GM21529 (cell line): ENCODE results near the gene COX6A1.
A peak's percentile ranks its signal among the peaks of the same experiment; 100 is the strongest.
"Not testable (repeated sequence)": the region's sequence is repeated elsewhere in the genome, so short reads cannot be mapped to it uniquely, and the experiment has no call there.

ENCODE experiments used
- ATAC-seq: cut with Tn5 transposase; IDR thresholded peaks from one replicate; pipeline ENCODE4 v1.9.1; 2021; ENCODE audit not compliant: unreplicated experiment

The COX6A1 gene

DNA sequence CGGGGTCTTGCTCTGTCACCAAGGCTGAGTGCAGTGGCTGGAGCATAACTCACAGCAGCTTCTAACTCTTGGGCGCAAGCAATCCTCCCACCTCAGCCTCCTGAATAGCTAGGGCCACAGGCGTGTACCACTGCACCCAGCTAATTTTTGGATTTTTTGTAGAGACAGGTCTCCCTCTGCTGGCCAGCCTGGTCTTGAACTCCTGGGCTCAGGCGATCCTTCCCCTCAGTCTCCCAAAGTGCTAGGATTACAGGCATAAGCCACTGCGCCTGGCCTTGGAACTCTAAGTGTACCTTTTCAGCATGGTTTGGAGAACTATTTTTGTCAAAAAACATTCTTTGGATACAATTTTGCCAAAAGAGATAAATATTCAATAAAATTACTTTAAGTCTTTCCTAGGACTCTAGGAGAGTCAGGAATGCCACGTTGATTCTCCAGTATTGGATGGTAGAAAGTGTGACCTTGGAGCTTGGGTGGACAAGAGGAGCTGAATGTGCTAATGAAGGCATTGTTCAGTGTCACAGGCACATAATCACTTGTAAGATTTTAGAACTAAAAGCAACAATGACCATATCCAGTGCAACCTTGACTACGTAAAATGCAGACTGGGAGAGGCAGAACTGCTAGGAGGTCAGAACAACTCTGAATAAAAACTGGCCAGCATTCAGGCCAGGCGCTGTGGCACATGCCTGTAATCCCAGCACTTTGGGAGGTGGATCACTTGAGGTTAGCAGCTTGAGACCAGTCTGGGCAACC is 28.8 kb downstream of the COX6A1 start:
- ATAC-seq: no peak

DNA sequence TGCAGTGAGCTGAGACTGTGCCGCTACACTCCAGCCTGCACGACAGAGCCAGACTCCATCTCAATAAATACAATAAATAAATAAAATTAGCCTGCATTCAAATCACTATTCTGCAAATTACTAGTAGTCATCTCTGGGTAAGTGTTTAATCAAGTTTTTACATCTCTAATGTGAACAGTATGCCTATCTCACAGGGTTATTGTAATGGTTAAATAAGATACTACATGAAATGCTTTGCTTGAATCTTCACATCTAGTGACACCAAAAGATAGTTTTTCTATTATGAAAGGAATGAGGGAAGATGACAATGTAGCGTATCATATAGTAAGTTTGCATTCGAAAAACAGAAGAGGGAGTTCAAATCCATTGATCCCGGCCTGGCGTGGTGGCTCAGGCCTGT is 29.5 kb downstream of the COX6A1 start:
- no peak for ATAC-seq

DNA sequence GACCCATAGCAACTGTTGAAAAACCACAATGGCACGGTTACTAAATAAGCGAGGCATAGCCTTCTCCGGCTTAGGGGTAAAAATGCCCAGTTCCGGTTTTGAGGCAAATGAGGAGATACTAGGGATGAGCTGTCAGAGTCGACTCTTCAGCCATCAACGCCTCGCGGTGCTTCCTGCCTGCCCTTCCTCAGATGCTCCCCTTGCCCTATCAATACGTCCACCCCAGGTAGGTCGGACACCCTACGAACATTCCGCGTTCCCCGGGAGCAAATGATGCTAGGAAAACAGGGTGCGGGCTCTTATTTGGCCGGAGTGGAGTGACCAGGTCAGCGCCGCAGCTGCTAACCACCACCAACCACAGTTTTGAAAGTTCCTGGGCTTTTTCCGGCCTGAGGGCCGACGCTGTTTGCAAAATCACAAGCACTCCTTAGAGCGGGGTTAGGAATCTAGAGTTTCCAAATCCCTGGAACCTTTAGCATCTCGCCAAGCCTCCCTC is 30.5 kb downstream of the COX6A1 start:
- ATAC-seq: peak; percentile 17

DNA sequence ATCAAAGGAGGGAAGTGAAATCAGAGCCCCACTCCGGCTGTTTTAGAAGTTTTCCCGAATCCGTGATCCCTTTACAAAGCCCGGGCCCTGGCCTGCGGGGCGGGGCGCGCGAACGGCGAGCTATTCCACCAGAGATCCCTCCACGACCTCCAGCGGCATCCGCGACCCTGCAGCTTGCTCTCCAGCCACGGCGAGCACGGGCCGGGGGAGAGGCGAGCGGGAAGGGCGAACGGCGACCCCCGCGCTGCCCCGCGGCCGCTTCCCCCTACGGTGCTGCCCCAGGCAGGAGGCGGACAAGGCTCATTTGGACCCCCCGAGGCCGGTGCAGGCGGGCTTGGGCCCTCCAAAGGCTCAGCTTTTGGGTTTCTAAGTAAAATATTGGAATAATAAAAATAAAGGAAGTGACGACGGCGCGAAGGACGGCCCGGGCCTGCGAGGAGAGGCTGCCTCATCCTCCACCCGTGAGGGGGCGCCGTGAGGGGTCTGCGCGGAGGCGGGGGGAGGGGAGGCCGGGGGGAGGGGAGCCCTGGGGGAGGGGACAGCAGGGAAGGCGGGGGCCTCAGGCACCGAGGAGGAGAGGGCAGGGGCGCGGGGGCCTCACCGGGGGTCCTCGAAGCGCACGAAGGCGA is 31.0 kb downstream of the COX6A1 start:
- peak; percentile 21 for ATAC-seq

DNA sequence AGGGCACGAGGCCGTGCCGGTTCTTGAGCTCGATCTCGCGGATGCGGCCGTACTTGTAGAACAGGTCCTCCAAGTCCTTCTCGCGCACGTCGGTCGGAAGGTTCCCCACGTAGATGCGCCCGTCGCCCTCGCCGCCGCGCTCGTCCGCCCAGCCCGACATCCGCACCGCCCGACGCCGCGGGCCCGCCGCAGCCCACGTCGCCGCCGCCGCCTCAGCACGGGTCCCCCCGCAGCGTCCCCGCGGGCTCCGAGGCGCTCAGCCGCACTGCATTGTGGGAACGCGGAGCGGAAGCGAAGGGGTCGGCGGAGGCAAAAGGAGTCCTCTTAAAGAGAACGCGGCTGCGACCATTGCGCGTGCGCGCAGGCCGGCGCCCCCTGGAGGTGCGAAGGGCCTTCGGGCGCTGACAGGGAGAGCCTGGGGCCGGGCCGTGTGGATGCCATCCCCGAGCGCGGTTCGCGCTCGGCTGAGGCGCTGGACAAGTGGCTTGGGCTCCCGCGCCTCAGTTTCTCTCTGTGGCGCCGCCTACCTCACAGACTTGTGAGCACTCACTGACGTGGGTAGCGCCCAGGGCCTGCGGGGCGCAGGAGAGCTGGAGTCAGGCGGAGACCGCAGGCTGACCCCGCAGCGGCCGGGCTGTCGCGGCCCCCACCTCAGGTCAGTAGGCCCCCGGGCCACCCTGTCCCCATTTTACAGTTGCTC is 31.7 kb downstream of the COX6A1 start, which contains the start of gene SRSF9:
SRSF9 (minus strand) TSS at position 299 of the 700 bp plus-strand sequence; CDS start at position 160, 139 bp downstream.
- ATAC-seq: peak; percentile 83

DNA sequence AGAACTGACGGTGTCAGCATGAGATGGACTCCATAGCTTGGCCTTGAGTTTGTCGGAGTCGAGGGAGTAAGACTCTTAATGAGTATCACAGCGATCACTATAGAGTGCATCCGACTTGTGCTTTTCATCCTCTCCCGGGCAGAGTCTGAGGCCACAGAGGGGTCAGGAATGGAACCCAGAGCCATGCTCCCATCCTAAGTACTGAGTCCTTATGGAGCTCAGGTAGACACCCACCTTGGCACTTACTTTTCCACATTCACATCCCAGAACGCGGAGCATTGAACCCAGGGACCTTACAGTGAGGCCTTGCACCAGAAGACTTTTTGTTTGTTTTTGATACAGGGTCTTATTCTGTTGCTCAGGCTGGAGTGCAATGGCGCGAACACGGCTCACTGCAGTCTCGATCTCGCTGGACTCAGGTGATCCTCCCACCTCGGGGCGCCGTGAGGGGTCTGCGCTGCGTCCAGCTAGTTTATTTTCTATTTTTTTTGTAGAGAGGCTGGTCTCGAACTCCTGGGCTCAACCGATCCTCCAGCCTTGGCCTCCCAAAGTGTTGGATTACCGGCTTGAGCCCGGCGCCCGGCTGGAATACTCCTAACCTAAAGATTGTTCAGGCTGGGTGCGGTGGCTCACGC is 32.4 kb downstream of the COX6A1 start:
- ATAC-seq: peak; percentile 21

DNA sequence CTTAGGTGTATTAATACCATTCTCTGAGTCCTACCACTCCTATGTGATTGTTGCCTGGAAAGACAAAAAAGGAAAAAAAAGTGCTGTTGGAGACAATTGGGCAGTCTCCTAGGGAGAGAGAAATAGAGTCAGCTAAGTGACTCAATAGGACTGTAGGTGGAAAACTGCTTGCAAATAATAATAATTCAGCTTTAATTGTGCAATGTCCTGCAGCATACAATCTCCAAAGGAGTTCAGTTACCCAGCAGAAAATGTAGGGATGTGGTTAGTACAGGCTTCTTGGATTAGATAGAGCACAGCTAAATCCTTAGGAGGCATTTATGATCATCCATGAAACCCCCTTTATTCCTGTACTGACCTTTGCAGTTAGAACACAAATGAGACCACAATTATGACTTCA is 34.6 kb downstream of the COX6A1 start:
- no peak for ATAC-seq

DNA sequence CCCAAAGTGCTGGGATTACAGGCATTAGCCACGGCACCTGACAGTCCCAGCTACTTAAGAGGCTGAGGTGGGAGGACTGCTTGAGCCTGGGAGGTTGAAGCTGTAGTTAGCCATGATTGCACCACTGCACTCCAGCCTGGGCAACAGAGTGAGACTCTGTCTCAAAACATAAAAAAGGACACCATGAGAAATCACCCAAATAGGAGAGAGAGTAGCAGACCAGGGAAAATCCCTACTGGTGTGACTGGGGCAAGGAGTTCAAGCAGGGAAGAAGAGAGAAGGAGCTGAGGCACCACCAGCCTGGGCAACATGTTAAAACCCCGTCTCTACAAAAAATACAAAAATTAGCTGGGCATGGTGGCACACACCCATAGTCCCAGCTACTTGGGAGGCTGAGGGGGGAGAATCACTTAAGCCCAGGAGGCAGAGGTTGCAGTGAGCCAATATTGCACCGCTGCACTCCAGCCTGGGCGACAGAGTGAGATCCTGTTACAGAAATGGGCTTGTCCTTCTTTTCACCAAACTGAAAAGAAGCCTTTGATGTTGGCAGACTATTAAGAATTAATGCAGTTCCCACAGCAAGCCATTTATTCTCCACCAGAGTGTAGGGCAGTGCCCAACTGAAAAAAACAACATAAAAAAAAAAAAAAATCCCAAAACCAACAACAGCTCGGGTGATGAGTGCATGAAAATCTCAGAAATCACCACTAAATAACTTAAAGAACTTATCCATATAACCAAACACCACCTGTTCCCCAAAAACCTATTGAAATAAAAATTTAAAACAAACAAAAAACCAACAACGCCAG is 36.1 kb downstream of the COX6A1 start:
- no peak for ATAC-seq

DNA sequence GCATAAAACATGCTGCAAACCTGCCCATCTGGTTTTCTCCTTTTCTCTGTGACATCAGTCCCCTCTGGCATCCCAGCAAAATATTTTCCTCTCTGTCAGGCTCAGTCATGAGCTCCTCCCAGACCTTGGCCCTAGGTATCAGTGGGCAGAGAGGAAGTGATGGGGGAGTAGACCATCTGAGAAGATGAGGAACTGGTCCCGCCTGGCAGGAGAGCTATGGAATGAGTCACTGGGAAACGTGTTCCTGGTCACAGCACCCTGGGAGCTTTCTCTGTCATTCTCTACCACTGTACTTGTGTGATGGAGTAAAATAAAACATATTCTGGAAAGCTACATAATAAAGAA is 36.7 kb downstream of the COX6A1 start:
- ATAC-seq: no peak

DNA sequence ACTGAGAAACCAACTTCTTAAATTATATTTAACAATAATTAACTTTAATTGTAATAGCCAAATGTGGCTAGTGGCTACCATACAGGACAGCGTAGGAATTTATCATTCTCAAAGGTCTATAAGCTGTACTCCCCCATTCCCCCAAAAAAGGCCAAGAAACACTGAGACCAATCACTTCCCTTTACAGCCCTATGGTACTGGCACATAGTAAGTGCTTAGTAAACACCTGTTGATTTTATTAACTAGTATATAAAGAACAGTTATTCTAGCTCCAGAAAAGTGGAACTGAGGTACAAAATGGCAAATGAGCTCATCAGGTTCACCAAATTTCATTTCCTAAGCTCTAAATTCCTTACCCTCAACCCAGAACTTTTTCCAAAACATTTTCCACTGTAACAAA is 37.7 kb downstream of the COX6A1 start:
- no peak for ATAC-seq

DNA sequence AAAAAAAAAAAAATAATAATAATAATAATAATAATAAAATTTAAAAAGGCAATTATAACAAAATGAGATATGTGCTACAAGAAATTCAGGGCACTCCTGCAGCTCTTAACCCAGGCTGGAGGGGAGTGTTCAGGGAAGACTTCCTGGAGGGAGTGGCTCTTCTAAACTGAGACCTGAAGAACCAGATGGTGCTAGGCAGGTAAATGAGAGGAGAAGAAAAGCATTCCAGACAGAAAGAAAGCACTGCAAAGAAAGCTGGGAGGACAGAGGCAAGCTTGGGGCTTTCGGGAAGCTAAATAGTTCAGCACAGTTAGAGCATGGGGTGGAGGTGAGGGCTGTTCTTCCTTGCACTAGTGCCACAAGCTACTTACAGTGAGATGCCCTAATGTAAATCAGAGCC is 41.5 kb downstream of the COX6A1 start:
- no peak for ATAC-seq

DNA sequence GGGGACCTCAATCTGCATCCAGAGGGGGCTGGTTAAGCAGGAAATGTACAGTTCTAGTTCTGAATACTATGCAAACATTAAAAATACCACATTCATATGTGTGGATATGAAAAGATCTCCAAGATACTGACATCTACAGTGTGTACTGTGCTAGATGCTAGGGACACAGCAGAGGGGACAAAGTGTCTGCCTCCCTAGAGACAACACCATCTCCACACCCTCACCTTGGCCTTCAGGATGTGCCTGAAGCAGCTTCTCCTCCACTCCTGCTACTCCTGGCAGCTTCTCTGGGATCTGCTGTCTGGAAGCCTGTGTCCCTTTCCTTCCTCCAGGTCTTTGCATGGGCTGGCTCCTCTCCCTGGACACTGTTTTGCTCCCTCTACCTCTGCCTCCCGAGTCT is 42.3 kb downstream of the COX6A1 start:
- ATAC-seq: no peak

DNA sequence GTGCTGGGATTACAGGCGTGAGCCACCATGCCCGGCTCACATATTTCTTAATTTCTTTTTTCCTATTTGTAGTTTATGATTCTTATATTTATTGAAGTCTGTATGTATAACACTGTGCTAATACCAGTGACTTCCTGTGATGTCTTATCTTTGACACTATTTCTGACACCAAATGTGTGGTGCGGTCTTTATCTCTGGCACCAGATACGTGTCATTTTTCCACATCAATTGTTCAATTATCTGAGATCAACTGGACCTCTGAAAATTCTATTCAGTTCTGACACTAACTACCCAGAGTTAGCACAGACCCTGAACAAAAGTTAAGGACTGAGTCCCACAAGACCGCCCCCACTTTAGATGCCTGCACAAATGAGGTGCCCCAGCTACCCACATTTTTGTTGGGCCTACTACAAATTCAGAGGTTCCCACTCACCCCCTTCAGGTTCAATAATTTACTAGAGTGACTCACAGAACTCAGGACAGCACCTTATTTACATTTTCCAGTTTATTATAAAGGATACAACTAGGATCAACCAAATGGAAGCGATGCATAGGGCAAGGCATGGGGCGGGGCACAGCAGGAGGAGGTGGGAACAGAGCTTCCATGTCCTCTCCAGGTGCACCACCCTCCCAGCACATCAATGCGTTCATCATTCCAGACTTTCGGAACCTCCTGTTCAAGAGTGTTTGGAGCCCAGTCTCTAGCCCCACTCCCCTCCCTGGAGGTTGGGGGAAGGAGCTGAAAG is 43.3 kb downstream of the COX6A1 start:
- ATAC-seq: no peak

DNA sequence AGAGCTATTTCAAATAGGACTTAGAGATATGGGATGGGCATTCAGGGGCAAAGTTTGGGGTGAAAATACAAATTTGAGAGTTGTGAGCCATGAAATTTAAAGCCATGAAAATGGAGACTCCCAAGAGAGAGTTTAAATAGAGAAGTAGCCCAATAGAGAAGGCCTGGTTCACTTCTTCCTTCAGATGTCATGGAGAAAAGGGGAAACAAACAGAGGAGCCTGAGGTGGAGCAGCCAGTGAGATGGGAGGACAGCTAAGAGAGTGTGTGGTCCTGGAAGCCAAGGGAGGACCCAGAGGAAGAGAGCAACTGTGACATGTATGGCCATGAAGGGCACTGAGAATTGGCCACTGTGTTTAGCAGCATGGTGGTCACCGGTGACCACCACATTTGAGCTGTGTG is 45.7 kb downstream of the COX6A1 start:
- no peak for ATAC-seq

DNA sequence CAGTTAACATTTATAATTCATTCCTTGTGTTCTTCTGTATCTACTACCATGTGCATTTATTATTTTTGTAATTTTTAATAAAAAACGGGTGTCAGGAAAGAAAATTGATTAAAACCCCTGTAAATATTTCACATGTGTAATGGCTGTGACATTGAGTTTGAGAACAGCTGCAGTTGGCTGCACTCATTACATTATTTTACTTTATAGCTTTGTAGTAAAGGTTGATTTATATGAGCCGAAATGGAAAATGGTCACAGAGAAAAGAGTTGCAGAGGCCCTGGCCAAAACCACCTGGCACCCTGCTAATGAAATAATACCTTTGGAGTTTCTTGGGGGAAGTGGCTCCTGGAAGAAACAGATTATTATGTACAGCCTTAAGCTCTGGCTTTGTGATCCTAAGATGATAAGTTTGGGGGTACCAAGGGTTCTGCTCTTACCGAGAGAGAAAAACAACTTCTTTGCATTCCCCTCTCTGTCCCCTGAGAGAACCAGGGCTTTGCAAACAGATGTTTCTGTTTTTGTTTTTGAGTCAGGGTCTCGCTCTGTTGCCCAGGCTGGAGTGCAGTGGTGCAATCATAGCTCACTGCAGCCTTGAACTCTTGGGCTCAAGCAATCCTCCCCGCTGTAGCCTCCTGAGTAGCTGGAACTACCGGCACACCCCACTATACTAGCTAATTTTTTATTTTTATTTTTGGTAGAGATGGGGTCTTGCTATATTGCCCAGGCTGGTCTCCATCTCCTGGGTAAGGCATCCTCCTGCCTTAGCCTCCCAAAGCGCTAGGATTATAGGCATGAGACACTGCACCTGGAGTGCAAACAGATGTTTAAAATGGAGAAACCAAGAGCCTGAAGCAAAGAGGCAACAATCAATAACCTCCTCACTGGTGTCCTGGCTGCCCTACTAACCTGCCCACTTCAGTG is 48.3 kb downstream of the COX6A1 start:
- ATAC-seq: no peak

DNA sequence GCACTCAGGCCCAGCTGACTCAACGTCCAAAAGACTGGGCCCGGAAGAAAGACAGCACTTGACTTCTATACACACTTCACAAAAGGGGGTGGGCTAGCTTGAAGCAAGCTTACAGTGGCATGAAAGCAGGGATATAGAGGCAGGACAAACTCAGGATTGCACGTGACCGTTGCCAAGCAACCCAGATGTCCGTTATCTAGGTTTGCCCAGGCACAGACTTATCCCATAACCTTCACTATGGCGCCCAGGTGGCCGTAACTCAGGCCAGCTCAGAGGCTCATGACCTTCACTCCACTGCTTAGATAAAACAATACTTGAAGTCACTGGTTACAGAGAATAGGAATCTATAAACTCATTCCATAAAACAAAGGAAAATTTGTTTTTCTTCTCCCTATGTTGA is 49.6 kb downstream of the COX6A1 start:
- not testable (repeated sequence) for ATAC-seq

DNA sequence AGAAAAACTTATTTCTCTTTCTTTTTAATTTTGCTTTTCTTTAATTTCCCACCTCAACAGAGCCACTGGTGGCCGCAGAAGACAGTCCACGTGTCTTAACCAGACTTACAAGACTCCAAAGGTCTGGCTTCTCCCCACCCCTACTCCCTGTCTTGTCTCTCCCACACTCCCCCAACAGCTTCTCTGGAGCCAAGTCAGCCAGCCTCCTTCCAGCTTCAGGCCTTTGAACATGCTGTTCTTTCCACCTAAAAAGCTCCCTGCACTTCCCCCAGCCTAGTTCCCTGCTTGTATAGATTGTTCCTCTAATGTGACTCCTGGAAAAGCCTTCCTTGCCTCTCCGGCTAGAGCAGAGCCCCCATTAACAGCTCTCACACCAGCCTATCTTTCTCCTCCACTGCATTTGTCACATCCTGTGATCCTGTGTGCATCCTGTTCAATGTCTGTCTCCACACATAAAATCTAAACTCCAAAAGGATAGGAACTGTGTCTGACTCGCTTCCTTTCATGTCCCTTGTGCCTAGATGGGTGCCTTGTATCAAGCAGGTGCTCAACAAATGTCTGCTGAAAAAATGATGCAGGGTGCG is 50.2 kb downstream of the COX6A1 start:
- no peak for ATAC-seq

DNA sequence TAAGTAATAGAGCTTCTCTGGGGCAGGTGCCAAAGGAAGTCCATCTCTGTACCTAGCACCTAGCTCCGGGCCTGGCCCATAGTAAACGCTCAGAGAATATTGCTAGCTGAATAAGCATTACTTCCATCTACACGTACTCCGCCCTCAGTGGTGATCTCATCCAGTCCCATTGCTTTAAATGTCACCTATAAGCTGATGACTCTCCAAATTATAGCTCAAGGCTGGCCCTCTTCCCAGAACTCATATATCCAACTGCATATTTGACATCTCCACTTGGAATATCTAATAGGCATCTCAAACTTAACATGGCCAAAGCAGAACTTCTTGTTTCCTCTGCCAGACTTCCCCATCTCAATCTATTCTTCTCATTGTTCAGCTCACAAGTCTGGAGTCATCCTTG is 51.1 kb downstream of the COX6A1 start:
- ATAC-seq: no peak

DNA sequence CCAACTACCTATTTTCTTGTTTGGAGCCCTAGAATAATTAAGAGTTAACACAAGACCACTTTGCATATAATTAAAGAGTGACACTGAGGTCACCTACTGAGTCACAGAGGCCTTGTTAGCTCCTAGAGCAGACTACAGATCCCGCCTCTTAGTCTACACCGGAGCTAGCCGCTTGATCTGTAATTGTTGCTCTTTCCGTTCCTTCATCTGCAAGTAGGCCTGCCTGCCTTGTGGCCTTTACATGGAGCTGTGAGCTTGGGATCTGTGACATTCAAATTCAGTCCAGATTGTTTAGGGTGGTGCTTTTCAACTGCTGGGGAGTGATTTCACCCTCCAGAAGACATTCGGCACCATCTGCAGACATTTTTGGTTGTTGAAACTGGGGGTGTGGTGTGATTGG is 52.4 kb downstream of the COX6A1 start:
- no peak for ATAC-seq
